Measurements from ENCODE around the gene HOXB6.

HOXB6 gene

DNA sequence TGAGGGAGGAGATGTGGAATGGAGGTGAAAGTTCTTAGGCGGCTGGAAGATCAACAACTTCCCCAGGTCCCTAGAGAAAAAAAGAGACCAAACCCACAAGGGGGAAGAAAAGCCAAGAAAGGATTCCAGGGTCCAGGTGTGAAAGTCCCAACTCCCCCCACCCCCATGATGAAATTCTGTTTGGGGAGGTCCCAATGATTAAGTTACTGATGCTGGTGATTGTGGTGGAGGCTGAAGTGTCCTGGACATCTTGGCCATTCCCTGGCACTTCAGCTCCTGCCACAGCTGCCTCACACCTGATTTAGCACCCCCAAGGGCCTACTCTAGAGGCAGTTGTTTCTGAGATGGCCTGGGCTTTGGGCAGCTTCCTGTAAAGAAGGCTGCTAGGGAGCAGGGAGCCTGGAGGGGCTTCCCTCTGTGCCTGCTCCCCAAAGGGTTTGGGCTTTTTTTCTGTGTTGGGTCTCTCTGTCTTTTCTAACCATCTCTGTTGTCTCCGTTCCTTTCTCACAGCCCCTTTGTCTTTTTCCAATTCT lies 39.7 kb downstream of the HOXB6 start:
- no peak for DNase-seq

DNA sequence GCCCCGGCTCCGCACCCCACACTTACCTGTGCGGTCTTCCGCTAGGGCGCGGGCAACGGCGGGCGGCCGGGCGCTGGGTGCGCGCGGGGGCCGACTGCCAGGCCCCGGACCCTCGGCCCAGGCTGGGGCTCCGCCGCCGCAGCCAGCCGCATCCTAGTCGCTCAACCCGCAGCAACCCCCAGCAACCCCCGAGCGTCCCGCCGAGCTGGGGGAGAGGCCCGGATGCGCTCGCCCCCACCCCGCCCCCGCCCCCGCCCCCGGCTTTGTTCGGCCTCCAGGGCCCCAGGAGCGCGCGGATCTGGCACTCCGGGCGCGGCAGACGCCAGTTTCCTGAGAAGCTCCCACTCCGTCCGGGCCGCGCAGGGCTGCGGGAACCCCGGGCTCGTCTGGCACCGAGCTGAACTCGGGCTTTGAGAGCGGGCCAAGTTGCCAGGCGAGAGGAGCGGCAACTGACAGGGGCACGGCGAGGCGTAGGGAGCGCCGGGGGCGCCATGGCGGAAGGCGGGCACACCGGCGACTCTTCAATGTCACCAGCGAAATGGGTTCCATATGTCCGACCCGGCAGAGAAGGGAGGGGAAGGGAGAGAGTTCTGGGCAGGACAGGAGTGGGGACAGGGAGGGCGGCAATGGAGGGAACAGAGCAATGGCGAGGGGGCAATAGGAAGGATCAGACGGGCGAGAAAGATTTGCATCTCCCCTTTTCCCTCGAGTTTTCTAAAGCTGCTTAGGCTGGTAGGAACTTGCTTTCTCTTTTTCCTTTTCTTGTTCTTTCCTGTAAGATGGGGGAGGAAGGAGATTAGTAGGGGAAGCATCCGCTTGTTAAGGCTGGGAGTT lies 40.4 kb downstream of the HOXB6 start:
- DNase-seq: no peak

DNA sequence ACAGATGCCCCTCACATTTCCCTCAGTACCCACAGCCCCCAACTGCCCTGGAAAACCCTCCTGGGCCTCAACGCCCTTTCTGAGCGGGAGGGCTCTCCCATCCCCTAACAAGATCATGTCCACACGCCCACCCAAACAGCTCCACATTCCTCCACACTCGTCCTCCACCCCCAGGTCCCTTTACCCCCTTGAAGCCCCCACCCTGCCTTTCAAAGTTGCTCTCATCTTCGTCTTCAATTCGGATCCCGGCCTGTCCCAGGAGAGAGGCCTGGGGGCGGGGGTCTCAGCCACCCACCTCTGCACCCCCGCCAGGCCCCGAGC lies 41.0 kb downstream of the HOXB6 start:
- no peak for DNase-seq

DNA sequence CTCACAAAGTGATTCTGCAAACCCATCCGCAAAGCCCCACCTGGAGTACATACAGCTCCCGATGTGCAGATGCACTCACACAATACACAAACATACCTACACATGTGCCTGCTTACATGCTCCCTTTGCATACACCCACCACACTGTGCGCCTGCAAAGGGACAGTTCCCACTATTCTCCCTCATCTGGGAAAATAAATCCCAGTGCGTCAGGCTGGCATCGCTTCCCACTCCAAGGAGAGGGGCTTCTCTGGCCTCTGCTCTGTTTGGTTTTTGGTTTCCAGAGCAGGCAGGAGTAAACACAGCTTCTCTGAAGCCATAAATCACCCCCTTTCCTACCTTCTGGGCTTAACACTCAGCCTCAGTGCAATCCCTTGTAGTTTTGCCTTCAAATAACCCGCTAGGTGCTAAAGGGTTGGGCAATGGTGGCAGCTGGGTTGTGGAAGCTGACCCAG lies 41.4 kb downstream of the HOXB6 start:
- no peak for DNase-seq

DNA sequence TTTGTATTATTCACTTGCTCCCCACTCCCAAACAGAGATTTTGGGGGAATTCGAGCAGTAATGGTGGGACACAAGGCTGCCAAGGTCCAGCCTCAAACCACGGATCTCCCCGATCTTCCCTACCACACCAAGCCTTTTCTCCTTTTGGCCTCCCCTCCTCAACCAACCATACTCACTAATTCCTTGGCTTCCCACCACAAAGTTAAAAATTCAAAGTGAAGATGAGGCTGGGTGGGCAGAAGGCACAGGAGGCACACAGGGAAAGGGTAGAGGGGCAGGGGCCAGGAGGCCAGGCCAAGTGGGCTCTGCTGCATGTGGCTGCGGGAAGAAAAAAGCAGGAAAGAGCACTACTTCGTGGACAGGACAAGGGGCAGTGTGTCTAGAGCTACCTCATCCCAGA lies 41.9 kb downstream of the HOXB6 start:
- DNase-seq: no peak

DNA sequence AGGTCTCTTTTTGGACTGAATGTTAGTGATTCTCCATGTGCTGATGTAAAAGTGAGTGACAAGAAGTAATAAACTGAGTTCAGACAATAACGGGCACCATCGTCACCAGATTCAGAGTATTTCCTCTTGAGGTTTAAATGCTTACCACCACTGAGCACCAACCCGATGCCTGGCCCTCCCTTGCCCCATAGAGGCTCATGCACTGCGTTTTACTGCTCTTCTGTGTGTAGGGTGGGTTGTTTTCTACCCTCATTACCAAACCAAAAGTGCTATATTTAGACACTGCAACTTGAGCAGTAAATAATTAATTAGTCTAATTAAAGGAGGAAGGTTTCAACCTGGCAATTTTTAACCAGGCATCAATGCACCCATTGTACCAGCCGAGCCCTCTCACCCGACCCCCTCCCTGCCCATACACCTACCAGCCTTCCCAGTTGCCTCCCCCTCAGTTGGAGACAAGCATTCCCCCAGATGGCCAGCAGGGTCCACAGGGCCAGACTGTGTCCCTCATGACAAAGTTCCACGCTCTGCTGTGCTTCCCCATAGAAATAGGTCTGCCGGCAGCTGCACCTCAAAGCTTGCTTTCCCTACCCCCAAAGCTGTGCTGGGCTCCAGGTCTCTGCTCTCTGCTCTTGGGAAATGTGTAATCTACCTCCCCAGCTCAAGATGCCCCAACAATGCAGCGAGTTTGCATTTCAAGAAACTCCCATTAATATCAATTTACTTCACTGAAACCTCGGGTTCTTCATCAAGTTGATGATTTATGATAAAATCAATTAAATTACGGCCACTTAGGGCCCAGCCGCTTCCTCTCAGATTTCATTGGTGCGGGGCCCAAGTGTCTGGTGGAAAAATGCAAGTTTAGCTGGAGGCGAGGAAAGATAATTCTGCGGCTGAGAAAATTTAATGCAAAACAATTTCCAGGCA lies 42.6 kb downstream of the HOXB6 start:
- no peak for DNase-seq

DNA sequence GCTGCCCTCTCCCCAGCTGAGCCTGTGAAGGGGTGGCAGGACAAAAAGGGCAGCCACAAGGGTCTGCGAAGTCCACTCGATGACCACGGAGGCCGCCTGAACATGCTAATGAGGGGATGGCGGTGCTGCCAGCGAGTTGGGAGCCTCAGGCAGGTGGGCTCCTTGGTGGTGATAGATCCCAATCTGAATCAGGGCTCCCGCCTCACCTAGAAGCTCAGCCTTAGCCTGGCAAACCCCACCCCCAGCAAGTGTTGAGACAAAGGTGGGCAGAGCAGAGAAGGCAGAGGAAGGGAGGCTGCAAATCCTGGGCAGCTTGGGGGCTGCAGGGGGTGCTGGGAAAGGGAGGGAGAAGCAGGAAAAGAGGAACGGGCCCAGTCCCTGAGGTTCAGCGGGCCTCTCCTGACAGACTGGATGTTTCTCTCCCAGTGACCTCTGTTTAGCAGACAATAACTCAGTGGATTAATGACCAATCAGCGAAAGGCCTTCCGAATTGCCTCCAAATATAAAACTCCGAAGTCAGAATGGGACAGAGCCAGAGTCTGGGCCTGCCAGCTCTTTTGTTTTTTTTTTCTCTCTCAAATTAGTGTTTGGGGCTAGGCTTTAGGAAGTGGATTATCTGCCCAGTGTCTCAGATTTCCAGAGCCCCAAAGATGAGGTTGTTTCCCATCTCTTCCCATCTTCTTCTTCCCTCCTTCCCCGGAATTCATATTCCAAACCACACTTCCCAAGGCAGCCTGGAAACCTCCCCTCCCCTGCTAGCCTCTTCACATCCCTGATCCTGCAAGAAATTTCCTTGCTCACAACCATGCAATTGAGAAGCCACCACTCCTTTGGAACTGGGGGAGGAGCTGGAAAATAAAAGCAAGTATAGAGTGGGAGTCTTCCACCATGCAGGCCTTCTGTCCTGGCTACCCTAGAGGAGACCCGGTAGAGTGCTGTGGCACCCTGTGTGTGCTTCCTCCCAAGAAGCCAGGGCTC lies 44.7 kb downstream of the HOXB6 start:
- no peak for DNase-seq

DNA sequence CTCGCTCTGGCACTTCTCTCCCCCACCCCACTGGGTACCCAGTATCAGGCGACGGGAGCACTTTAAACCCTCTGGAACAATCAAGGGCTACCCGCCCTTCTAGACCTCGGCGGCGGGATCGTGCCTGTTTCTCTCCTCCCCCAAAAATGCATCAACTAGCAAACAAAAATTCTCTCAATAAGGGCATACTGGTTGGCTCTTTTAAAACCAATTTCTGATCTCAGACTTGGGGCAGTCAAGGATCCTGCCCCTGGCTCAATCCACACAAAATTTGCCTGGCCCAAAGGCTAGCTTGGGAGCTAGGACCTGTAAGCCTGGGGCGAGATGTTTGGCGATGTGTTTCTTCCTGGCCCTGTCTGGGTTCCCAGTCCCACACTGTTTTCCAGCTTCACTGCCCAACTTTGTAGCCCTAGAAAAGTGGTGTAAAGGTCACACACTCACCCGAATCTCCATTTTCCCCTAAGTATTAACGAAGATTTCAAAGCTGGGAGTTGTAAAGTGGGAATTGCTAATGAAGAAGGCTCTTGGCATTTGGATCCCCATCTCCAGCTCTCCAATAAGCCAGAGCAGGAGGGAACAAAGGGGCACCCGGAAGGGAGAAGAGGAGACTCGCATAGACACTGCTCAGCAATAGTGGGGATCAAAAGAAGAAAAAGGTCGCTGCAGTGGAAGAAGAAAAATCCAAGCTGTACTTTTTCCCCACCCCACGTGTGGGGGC lies 45.5 kb downstream of the HOXB6 start:
- no peak for DNase-seq

DNA sequence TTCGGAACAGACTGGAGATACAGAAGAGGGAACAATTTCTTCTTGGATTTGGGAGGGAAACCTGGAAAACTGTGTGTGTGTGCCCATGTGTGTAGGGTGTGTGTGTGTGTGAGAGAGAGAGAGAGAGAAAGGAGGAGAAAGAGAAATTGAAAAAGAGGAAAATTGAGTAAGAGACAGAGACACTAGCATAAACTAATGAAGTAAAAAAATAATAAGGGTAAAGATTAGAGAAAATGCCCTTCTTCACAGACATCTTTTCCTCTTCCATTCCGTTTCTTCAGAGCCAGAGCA lies 46.0 kb downstream of the HOXB6 start:
- no peak for DNase-seq

DNA sequence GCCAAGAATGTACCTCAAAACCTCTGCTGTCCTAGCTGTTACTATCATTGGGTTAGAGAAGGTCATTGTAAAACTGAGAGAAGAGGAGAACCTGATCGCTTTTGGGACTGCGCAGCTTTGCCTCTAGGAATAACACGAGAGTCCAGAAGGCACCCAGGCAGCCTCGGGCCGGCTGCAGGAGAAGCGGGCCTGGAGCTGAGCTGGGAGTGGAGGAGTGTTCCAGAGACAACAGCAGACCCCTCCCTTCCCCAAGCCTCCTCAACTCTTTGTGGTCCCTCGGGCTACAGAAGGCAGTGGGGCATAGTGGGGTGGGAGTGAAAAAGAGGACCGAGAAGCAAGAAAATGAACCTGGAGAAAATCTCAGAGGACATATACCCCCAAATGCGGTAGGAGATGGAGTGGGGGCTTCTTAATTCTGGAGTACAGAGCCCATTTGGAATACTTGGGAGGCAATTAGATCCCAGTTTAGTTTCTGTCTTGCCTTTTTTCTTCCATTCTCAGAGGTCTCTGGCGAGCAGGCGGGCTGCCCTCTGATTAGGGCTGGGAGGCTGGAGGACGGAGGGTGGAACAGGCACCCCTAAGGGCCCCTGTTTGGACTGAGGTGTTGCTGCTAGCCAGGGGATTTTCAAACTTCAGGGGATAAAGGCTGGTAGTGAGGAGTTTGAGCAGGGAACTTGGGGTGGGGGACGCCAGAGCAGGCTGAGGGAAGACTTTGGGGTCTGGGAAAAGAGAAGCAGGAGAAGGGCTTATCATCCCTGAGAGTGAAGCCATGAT lies 46.5 kb downstream of the HOXB6 start:
- no peak for DNase-seq

DNA sequence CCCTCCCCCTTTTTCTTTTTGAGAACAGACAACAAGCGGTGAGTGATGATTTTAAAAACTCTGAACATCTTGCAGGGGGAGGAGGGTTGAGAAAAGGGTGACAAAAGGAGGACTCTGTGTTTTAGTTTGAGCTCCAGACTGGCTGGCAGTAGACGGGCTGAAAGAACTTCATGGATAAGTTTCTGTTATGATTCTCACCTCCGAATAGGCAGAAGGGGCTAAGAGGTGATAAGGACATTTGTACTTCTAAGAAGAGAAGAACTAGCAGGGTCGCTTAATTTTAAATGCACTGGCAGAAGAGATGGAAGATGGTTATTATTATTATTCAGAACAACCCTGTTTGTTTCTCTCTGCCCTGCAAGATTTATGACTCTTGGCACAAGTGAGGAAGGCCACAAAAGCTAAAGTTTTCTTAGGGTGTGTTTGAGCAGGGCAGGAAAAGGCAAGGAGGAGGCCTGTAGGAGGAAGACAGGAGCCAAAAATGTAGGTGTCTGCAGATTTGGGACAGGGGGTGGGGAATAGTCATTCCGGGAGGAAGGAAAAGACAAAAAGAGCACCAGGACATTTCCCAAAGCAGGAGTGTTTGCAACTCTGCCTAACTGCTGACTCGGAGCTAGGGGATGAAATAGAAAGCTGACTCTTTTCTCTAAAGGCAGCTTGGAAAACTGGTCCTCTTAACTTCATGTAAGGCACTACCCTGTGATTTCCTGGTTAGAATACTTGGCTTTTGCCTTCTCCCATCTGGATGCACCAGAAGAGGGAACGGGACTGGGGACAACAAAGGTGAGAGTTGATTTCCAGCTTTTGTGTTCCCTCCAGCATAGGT lies 48.0 kb downstream of the HOXB6 start:
- DNase-seq: no peak

DNA sequence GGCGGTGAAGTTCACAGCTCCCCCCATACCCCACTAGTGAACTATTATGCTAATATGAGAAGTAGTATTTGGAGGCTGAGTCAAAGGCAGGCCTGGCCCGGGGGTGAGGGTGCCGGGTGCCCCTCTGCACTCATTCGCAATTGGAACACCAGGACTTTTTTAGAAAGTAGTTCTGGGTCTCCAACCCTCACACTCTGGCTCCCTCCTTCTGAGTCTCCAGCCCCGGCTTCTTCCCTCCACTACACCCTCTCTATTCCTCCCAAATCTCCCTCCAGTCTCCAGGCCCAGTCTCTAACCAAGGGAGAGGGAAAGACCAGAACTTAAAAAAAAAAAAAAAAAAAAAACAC lies 48.6 kb downstream of the HOXB6 start:
- DNase-seq: no peak

DNA sequence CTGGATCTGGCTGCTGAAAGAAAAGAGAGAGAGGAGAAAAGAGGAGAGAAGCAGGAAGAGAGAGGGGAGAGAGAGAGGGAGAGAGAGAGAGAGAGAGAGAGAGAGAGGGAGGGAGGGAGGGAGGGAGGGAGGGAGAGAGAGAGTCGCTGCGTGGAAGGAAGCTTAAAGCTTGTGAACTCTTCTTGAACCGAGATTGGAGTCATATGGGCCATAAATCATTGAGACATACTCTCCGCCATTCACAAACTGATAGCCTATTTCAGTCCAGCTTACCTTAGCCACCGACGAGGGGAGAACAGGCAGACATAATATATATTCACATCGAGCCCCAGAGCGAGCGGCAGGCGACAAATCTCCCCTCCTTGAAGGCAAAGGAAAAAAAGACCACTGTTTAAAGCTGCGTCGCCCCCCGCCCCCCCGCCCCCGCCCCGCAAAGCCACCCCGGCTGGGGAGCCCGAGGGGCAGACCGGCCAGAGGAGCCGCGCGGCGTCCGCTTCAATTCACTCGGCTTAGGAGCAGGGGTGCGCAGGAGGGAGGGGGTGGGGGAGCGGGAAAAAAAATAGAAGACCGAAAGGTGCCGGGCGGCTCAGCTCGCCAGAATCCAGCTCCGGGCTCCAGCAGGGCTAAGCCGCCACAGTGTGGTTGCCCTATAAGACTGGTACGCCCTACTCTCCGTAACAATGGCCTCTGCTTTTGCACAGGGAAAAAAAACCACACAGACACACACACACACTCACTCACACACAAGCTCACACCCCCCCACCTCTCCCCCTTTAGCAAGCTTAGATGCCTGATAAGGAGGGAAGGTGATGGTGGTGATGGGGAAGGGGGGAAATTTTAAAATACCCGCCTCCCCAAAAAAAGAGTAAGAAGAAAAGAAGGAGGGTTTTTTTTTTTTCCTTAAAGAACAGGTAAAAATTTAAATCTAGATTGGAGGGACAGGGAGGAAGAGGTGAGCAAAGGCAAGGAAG lies 49.2 kb downstream of the HOXB6 start:
- DNase-seq: no peak

DNA sequence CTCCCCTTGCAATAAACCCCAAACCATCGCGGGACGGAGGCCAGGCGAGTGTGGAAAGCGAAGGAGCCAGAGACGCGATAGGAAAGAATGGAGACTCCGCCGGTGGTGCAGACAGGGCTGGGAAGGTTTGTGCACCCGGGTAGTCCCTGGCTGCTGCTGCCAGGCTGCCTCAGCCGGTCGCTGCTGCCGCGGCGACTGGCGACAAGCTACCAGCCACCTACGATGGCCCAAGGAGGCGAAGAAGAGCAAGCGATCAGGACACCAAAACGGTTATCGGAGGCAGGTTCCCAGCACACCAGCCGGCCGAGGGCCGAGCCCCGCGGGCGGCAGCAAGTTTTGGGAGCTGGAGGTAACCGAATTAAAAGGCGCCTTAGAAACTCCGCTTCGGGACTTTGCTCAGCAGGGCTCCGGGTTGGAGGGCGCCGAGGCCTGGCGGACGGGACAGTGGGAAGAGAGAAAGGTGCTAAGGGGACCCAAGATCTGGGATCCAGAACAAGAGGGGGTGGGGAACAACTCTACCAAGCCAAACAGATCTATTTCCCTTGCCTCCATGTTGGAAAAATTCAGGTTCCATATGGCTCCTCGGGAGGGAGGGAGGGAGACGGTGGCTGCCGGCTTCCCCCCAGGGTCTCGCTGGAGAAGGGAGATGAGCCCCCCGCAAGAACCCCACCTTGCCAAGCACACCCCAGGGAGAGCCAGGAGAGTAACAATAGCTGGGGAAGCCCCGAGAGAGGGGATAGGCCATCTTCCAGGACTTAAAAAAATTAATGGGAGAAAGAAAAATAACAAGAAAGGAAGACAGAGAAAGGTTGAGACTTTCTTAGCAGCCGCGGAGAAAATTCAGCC lies 50.2 kb downstream of the HOXB6 start:
- no peak for DNase-seq

DNA sequence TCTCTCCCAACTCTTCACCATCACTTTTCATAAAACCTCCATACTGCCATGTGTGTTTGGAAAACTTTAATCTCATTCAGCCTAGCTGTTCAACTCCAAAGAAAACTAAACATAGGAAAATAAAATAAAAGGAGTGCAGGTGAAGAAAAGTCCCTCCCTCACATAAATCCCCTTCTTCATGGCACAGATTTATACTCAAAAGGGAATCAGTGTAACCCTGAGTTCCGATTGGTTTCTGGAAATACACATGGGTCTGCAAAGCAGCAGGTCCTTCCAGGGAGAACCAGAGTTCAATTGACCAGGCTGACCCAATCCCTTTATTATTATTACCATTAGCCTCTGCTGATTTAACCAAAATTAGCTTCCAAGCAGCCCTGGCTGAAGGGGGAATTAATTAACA lies 51.0 kb downstream of the HOXB6 start:
- DNase-seq: no peak

DNA sequence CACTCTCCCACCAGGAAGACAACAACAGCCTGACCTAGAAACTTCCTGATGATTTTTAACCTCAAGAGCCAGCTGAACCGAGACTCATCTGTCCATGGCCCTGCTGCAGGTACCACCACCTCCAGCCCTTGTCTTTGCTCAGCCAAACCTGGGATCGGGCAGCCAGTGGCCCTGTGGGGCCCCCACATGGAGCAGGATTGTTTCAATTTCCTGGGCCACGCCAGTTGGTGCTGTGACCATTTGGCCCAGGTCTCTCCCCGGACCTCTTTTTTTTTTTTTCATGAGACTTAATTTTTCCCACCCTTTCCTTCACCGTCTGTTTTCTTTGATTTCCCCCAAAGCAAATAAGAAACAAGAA lies 51.6 kb downstream of the HOXB6 start:
- DNase-seq: no peak

DNA sequence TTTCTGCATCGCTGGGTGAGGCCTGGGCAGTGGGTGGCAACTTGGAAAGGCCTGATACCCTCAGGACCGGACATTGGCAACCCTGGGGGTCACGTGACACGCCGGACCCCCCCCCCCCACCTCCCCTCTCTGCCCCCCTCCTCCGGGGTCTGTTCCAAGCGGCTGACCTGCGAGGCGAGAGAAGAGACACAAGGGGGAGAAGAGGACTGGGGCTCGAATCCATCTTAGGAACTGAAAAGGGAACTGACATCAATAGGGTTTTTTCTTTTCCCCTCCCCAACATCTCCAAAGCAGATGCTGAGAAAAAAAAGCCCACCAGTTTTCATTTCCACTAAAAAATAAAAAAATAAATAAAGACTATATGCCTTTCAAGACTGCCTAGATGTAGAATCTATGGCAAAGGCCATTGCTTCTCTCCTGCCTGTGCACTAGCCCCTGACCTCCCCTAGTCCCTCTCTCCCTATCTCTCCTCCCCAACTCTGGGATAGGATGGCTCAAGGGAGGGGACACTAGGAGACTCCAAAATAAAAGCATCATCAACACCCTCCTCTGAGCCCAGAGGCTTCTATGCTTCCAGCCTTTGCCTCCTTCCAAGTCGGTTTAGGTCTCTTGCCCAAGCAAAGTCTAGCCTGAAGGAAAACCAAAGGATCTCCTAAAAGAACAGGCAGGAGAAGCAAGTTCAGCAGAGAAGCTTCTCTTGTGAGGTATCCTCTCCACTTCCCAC lies 52.2 kb downstream of the HOXB6 start:
- DNase-seq: no peak

All from stimulated activated CD4-positive, alpha-beta T cell treated with anti-CD3 and anti-CD28 coated beads, Interleukin-2, amount 100 ng/mL, for 24 hours (primary cell).